Keratinocyte (primary cell): Measurements from ENCODE around the gene EIF2A. TPM values are rescaled to one million over a fixed set of nuclear protein-coding genes. Genes with fewer than 3 reads are reported as not detected.

Experiments used
- DNase-seq: peaks from one replicate; pipeline ENCODE4 v3.0.0-alpha.2; 2011; ENCODE audit warnings: low read depth, missing footprints, low spot score
- FAIRE-seq: peaks from 2 replicates; lab custom pipeline; 2011; peaks lifted over from hg19 to GRCh38; lab: Jason Lieb, UNC
- H2AFZ ChIP-seq: 2 replicates; pipeline ENCODE4 v1.6.0; 2012; ENCODE audit warnings: low read length, control low read depth, inconsistent platforms; ENCODE audit not compliant: control insufficient read depth
- H3K27ac ChIP-seq: 2 replicates; pipeline ENCODE4 v1.5.1; 2011; ENCODE audit warnings: low read length; ENCODE audit not compliant: control insufficient read depth, insufficient read depth
- H3K27me3 ChIP-seq: 3 replicates; pipeline ENCODE4 v1.6.0; 2011; ENCODE audit warnings: low read length; ENCODE audit not compliant: control insufficient read depth, insufficient read depth; ENCODE audit errors: extremely low read depth
- H3K36me3 ChIP-seq, 2 experiments: 2 replicates in 1 of 2; 3 replicates in 1 of 2; pipeline ENCODE4 v1.5.1; 2011; ENCODE audit warnings: low read length in 2 of 2, mild to moderate bottlenecking in 1 of 2; ENCODE audit not compliant: control insufficient read depth in 2 of 2, insufficient read depth in 2 of 2; ENCODE audit errors: extremely low read depth in 1 of 2
- H3K4me1 ChIP-seq: 3 replicates; pipeline ENCODE4 v1.5.1; 2011; ENCODE audit warnings: low read length; ENCODE audit not compliant: control insufficient read depth, insufficient read depth; ENCODE audit errors: extremely low read depth
- H3K4me2 ChIP-seq: 3 replicates; pipeline ENCODE4 v1.6.0; 2011; ENCODE audit warnings: low read depth, low read length; ENCODE audit not compliant: control insufficient read depth, insufficient read depth; ENCODE audit errors: extremely low read depth
- H3K4me3 ChIP-seq, 3 experiments: fragments of 200-600 bp in 1 of 3; sonication (generic) in 1 of 3; 2 replicates in 2 of 3; 3 replicates in 1 of 3; pipeline ENCODE4 v1.5.1; 2011 to 2016; ENCODE audit warnings: low read length in 3 of 3, mild to moderate bottlenecking in 3 of 3, control low read depth in 2 of 3, inconsistent platforms in 1 of 3, low read depth in 1 of 3, mixed read lengths in 1 of 3, mixed run types in 1 of 3, moderate library complexity in 1 of 3; ENCODE audit not compliant: control insufficient read depth in 2 of 3, insufficient read depth in 2 of 3; ENCODE audit errors: extremely low read depth in 1 of 3
- H3K79me2 ChIP-seq: 2 replicates; pipeline ENCODE4 v1.6.0; 2012; ENCODE audit warnings: low read length; ENCODE audit not compliant: control insufficient read depth, insufficient read depth
- H3K9ac ChIP-seq: 3 replicates; pipeline ENCODE4 v1.6.0; 2011; ENCODE audit warnings: low read length; ENCODE audit not compliant: control insufficient read depth, insufficient read depth; ENCODE audit errors: extremely low read depth
- H3K9me1 ChIP-seq: 3 replicates; pipeline ENCODE4 v1.6.0; 2011; ENCODE audit warnings: low read length; ENCODE audit not compliant: control insufficient read depth, insufficient read depth; ENCODE audit errors: extremely low read depth
- H3K9me3 ChIP-seq: 2 replicates; pipeline ENCODE4 v1.5.1; 2012; ENCODE audit warnings: low read depth, low read length; ENCODE audit not compliant: control insufficient read depth
- H4K20me1 ChIP-seq: 3 replicates; pipeline ENCODE4 v1.6.0; 2011; ENCODE audit warnings: low read length; ENCODE audit not compliant: control insufficient read depth, insufficient read depth; ENCODE audit errors: extremely low read depth
- EZH2 ChIP-seq: IDR thresholded peaks from one replicate; pipeline ENCODE4 v1.6.1; 2012; ENCODE audit warnings: inconsistent platforms, mild to moderate bottlenecking, low read length, moderate library complexity
- dilution Hi-C: fragments of 300-500 bp; cut with MboI; formaldehyde crosslinking; loops from one replicate; pipeline ENCODE4 v1.7.0; 2020; ENCODE audit warnings: low sequenced_read_pairs; ENCODE audit not compliant: extremely low pct_ligation_motif_present
- polyA plus RNA-seq, 5 experiments: library from polyadenylated mRNA; depleted of rRNA in 3 of 5; stranded (reverse) in 3 of 5; stranded (forward) in 1 of 5; unstranded in 1 of 5; fragments of >200 nt; gene quantifications; 1 replicate in 1 of 5; 2 replicates in 3 of 5; 3 replicates in 1 of 5; pipeline versions ENCODE4 v1.2.1 to v1.2.3, GENCODE V29; 2011 to 2012; ENCODE audit warnings: missing spikeins in 2 of 5, low read depth in 1 of 5, low replicate concordance in 1 of 5
- TF ChIP-seq, protein P1 (sequence below), 3 experiments: IDR thresholded peaks in 1 of 3; conservative IDR thresholded peaks in 1 of 3; optimal IDR thresholded peaks in 1 of 3; 2 replicates in 2 of 3; 3 replicates in 1 of 3; pipeline versions ENCODE3 to v1.5.1; 2011; ENCODE audit warnings: low read length in 3 of 3, mild to moderate bottlenecking in 3 of 3, moderate library complexity in 2 of 3, control low read depth in 1 of 3, inconsistent platforms in 1 of 3; ENCODE audit not compliant: insufficient read depth in 2 of 3; ENCODE audit errors: extremely low read depth in 1 of 3

Gene EIF2A
- polyA plus RNA-seq, 1 donor (not counting 4 experiments of a cell fraction or from before 2014, with no cell fraction given) = 104 TPM

DNA sequence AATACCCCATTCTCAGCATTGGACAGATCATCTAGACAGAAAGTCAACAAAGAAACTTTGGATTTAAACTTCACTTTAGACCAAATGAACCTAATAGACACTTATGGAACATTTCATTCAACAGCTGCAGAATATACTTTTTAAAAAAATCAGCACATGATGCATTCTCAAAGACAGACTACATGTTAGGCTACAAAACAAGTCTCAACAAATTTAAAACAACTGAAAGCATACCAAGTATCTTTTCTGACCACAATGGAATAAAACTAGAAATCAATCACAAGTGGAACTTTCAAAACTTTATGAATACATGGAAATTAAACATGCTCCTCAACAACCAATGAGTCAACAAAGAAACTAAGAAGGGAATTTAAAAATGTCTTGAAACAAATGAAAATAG, 38.2 kb upstream of the EIF2A start:
- Histone ChIP-seq H3K9ac (no peak overlapping the region), H3K4me2 (peak overlapping the region; percentile 32), H3K27ac (no peak overlapping the region), H3K4me1 (peaks cover 5% of the 10 kb centered on the region), H3K79me2 (no peaks in the 10 kb centered on the region), H2AFZ (peak overlapping the region; percentile 22), H3K9me1 (no peaks in the 10 kb centered on the region), H3K36me3 (no peaks in the 10 kb centered on the region), H3K9me3 (no peaks in the 10 kb centered on the region), H4K20me1 (no peaks in the 10 kb centered on the region), H3K27me3 (no peaks in the 10 kb centered on the region), H3K4me3 (no peak overlapping the region)
- FAIRE-seq = no peak
- no peak for DNase-seq
- no peak for TF ChIP-seq EZH2
- dilution Hi-C loops = no loop called here

DNA sequence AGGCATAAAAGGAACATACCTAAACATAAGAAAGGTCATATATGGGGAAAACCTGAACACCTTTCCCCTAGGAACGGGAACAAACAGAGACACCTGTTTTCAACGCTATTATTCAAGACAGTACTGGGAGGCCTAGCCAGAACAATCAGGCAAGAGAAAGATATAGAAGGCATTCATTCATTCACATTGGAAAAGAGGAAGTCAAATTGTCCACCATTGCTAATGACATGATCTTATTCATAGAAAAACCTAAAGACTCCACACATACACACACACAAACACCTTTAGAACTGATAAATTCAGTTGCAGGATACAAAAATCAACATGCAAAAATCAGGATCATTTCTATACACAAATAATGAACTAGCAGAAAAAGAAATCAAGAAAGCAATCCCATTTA, 36.8 kb upstream of the EIF2A start:
- FAIRE-seq = no peak
- no peak overlapping the region for H3K4me3 ChIP-seq

More for the DNA sequence above, 36.8 kb upstream of the EIF2A start:
- H3K9ac ChIP-seq = no peak overlapping the region
- H3K27ac ChIP-seq = no peak overlapping the region
- no peaks in the 10 kb centered on the region for H4K20me1 ChIP-seq
- no peaks in the 10 kb centered on the region for H3K36me3 ChIP-seq
- dilution Hi-C loops = no loop called here
- H3K9me1 ChIP-seq = no peaks in the 10 kb centered on the region
- DNase-seq = no peak
- TF ChIP-seq, protein P1, sequence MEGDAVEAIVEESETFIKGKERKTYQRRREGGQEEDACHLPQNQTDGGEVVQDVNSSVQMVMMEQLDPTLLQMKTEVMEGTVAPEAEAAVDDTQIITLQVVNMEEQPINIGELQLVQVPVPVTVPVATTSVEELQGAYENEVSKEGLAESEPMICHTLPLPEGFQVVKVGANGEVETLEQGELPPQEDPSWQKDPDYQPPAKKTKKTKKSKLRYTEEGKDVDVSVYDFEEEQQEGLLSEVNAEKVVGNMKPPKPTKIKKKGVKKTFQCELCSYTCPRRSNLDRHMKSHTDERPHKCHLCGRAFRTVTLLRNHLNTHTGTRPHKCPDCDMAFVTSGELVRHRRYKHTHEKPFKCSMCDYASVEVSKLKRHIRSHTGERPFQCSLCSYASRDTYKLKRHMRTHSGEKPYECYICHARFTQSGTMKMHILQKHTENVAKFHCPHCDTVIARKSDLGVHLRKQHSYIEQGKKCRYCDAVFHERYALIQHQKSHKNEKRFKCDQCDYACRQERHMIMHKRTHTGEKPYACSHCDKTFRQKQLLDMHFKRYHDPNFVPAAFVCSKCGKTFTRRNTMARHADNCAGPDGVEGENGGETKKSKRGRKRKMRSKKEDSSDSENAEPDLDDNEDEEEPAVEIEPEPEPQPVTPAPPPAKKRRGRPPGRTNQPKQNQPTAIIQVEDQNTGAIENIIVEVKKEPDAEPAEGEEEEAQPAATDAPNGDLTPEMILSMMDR (optimal IDR thresholded peaks at IDR 0.05 in 1 of 3, IDR thresholded peaks at IDR 0.05 in 1 of 3, conservative IDR thresholded peaks at IDR 0.05 in 1 of 3; ENCODE audit: extremely low read depth in 1 of 3, insufficient read depth in 2 of 3, low read length in 3 of 3) = no peak
- no peak for TF ChIP-seq EZH2
- H3K27me3 ChIP-seq = no peaks in the 10 kb centered on the region
- H3K4me1 ChIP-seq = peaks cover 5% of the 10 kb centered on the region
- H3K4me2 ChIP-seq = no peak overlapping the region
- no peaks in the 10 kb centered on the region for H3K9me3 ChIP-seq
- no peak overlapping the region for H2AFZ ChIP-seq
- no peaks in the 10 kb centered on the region for H3K79me2 ChIP-seq
